Coronary artery (tissue), 2 donors: ENCODE results near the gene C19orf67.

Experiments used
- DNase-seq: peaks from one replicate; pipeline ENCODE4 v3.0.0-alpha.2; 2017; ENCODE audit warnings: low spot score
- H3K27ac ChIP-seq, 2 donors: fragments of 200-600 bp; sonication (generic); one replicate each; pipeline ENCODE4 v1.5.1; 2016 to 2019
- H3K4me3 ChIP-seq: fragments of 200-600 bp; sonication (generic); 2 replicates; pipeline ENCODE4 v1.5.1; 2016; ENCODE audit warnings: mild to moderate bottlenecking, moderate library complexity
- TF ChIP-seq, protein P1 (sequence below): fragments of 200-600 bp; sonication (generic); IDR thresholded peaks from one replicate; pipeline ENCODE4 v1.5.1; 2019; ENCODE audit warnings: antibody characterized with exemption

The C19orf67 gene

DNA sequence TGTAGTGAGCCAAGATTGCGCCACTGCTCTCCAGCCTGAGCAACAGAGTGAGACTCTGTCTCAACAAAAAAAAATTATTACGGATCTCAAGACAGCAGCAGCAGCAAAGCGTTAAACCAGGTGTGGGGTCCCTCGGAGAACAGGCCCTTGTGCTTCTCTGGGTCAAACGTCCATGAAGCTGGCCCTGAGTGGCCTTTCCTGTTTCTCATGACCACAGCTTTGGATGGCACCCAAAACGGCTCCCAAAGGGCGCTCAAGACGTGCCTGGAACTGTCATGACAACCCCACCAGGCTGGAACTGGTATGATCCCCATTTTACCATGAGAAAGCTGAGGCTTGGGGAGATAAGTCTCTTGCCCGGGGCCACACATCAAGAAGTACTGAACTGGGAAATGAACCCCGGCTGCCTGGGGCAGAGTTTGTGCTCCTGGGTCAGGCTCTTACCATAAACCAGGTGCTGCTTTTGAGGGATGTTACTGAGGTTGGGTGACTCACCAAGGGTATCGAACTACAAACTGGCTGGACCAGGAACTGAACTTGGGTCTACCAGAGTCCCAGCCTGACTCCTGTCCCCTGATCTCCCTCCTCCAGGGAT lies 16.6 kb upstream of the C19orf67 start:
- TF ChIP-seq, protein P1, sequence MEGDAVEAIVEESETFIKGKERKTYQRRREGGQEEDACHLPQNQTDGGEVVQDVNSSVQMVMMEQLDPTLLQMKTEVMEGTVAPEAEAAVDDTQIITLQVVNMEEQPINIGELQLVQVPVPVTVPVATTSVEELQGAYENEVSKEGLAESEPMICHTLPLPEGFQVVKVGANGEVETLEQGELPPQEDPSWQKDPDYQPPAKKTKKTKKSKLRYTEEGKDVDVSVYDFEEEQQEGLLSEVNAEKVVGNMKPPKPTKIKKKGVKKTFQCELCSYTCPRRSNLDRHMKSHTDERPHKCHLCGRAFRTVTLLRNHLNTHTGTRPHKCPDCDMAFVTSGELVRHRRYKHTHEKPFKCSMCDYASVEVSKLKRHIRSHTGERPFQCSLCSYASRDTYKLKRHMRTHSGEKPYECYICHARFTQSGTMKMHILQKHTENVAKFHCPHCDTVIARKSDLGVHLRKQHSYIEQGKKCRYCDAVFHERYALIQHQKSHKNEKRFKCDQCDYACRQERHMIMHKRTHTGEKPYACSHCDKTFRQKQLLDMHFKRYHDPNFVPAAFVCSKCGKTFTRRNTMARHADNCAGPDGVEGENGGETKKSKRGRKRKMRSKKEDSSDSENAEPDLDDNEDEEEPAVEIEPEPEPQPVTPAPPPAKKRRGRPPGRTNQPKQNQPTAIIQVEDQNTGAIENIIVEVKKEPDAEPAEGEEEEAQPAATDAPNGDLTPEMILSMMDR: no peak
- no peak for DNase-seq
- H3K4me3 ChIP-seq: no peak overlapping the region
- no peak overlapping the region for H3K27ac ChIP-seq

DNA sequence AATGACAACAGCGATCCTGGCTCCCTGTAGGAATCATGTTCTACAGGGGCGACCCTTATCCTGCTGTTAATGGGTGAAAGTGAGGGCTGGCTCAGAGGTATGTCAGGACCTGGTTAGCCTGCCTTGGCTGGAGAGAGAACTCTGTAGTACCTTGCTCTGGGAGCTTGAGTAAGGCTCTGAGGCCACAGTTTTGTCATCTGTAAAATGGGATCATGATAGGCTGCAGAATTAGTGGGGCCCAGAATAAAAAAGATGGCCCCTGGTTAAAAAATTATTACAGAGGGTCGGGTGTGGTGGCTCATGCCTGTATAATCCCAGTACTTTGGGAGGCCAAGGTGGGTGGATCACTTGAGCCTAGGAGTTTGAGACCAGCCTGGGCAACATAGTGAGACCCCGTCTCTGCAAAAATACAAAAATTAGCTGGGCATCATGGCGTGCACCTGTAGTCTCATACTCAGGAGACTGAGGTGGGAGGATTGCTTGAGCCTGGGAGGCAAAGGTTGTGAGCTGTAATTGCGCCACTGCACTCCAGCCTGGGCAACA lies 15.5 kb upstream of the C19orf67 start:
- TF ChIP-seq, protein P1: no peak
- no peak for DNase-seq
- H3K4me3 ChIP-seq: no peak overlapping the region
- no peak overlapping the region for H3K27ac ChIP-seq

DNA sequence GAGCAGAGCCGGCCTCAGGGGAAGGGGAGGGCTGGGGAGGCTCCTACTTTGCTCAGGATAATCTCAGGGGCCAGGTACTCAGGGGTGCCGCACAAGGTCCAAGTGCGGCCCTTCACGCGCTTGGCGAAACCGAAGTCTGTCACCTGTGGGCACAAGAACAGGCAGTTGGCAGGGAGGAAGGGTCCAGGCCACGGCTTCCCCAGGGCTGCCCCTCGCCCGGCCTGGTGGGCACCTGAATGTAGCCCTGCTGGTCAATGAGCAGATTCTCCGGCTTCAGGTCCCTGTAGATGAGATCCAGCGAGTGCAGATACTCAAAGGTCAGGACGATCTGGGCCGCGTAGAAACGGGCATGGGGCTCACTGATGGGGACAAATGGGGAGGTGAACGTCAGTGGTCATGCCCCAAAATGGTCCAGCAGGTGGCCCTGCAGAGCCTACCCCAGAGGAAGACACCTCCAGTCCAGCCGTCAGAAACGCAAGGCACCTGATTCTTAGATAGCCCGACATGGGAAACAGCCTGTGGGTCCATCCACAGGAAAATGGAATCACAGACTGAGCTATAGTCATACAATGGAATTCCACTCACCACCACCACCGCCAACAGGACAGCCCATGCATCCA lies 12.1 kb upstream of the C19orf67 start:
- TF ChIP-seq, protein P1: no peak
- Histone ChIP-seq H3K4me3 (no peak overlapping the region), H3K27ac (no peak overlapping the region)
- no peak for DNase-seq

DNA sequence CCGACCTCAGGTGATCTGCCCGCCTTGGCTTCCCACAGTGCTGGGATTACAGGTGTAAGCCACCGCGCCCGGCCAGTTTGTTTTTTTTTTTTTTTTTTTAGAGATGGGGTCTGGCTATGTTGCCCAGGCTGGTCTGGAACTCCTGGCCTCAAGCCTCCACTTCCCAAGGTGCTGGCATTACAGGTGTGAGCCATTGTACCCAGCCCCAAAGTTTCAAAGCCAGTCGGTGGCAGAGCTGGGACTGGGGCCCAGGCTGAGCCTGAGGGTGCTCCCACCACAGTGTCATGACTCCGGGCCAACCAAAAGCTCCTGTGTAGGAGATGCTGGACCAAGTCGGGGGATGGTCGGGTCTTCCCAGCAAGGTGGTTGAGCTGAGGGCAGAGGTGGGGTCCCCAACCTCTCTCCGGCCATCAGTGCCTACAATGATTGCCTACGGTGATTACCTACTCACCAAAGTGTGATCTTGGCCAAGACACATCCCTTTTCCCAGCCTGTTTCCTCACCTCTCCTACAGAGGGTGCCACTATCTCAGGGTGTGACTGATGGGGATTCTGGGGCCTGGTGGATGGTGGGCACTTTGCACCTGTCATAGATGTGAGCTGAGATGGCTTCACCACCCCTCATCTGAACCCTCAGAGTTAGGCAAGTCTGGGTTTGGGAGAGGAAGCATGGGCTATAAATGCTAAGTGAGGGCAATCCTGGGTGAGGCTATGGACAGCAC lies 10.8 kb upstream of the C19orf67 start:
- Histone ChIP-seq H3K27ac (no peak overlapping the region), H3K4me3 (no peak overlapping the region)
- DNase-seq: no peak
- TF ChIP-seq, protein P1: no peak

DNA sequence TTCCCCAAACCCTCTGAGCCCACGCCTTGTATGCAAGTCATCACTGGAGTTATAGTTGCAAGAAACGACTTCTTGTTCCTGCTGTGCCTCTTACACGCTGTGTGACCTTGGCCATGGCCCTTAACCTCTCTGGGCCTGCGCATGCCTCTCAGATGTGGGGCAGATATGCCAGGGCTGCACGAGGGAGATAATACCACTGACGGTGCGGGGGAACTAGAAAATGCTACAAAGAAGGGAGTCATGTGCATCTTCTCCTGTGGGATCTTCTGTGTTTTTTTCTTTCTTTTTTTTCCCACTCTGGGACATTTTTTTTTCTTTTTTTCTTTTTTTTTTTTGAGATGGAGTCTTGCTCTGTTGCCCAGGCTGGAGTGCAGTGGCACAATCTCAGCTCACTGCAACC lies 9.3 kb upstream of the C19orf67 start:
- TF ChIP-seq, protein P1: no peak

DNA sequence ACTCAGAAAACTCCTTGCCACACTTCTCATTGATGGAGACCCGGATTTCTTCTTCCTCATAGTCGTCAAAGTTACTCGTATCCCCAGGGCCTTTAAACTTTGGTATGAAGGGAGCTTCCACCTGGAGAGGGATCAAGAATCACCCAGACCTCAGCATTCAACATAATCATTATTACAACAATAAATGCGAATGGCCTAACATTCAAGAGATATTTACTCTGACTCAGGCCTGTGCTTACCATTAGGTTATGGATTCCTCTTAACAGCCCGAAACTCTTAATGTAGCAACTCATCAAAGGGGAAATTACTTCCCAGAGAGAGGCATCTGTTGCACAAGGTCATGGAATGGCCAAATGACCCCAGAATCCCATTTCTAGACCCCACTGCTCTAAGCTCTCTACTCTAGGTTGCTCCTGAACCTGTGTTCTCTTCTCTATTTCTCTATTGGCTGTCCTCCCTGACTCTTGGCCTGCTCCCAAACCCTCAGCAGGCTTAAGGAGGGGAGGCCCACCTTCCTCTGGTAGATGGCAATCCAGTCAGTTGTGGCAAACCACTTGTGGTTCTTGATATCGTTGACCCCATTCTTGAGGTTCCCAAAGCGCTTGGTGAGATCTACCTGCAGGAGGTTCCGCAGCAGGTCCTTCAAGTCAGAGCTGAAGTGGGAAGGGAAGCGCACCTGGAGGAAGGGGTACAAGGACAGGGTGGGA lies 7.7 kb upstream of the C19orf67 start:
- TF ChIP-seq, protein P1: no peak
- DNase-seq: no peak
- Histone ChIP-seq H3K4me3 (no peak overlapping the region), H3K27ac (no peak overlapping the region)

More for the DNA sequence above, 9.3 kb upstream of the C19orf67 start:
- Histone ChIP-seq H3K4me3 (no peak overlapping the region), H3K27ac (no peak overlapping the region)
- DNase-seq: no peak
